ENCODE measurements around the gene ADAMTSL2.
A peak's percentile ranks its signal among the peaks of the same experiment; 100 is the strongest.

Gene ADAMTSL2

DNA sequence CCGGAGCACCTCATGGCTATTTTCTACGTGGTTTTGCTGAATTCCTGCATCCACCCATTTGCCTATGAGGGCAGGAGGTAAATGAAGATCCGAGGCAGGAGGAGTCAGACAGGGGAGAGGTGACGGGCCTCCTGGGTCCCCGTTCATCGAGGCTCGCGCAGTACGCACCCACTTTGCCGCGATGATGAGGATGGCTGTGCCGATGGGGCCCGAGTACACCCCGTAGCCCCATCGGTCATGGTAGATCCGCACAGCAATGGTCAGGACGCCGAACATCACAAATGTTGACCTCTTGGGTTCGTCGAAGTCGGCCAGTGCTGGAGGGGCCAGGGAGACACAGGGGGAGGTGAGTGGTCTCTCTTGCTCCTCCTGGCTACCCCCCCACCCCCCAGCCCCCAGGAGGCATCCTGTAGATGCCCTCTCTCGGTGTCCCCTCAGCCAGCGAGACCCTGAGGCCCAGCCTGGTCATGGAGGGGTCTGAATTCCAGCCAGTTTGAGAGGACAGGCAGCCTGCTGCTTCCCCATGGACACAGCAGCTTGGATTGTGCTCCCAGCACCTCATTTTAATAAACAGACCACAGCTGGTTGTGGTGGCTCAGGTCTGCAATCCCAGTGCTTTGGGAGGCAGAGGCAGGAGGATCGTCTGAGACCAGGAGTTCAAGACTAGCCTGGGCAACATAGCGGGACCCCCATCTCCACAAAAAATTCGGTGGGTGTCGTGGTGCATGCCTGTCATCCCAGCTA lies 15.6 kb upstream of the ADAMTSL2 start:
- DNase-seq = no peak

DNA sequence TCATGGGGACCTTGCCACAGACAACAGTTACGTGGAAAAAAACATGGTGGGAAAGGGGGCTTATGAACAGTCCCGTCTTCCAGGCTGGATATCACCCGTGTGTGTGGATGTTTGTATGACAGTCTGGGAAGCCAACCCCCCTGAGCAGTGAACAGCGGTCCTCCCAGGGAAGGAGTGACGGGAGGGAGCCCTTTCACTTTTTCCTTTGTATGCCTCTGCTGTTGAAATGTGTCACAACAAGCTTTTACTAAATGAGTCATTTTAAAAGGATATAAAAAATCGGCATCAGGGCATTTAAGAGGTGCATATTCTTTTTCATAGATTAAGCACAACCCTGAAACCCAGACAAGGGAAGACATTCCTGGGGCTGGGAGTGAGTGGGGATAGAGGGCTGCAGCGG lies 14.8 kb upstream of the ADAMTSL2 start:
- DNase-seq = no peak

DNA sequence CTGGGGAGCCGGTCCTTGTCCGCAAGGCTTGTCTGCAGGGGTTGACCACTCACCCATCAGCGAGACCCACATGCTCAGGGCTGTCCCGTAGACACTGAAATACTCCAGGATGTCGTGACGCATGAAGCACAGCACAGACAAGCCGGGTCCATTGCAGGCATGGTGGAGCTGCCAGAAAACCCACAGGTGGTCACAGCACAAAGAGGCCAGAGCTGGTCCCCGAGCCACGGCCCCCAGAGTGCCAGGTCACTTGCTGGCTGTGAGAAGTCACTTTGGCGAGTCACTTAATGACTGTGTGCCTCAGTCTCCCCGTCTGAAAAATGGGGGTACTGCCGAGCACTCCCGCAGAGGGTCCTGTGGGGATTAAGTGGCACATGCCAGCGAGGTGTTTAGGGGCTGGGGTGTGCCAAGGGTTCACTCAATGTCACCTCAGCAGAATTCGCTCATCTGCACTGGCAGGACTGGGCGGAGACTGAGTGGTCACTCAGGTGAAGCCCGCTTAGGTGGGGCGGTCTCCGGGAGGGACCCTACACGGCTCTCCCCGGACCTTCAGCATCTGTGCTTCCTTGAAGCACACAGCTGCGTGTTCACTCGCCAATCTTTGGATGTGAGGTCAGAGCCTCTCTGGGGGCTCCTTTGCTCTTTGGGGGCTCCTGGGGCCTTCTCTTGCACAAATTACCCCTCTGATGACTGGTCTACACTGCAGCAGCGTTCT lies 14.2 kb upstream of the ADAMTSL2 start:
- DNase-seq = no peak

DNA sequence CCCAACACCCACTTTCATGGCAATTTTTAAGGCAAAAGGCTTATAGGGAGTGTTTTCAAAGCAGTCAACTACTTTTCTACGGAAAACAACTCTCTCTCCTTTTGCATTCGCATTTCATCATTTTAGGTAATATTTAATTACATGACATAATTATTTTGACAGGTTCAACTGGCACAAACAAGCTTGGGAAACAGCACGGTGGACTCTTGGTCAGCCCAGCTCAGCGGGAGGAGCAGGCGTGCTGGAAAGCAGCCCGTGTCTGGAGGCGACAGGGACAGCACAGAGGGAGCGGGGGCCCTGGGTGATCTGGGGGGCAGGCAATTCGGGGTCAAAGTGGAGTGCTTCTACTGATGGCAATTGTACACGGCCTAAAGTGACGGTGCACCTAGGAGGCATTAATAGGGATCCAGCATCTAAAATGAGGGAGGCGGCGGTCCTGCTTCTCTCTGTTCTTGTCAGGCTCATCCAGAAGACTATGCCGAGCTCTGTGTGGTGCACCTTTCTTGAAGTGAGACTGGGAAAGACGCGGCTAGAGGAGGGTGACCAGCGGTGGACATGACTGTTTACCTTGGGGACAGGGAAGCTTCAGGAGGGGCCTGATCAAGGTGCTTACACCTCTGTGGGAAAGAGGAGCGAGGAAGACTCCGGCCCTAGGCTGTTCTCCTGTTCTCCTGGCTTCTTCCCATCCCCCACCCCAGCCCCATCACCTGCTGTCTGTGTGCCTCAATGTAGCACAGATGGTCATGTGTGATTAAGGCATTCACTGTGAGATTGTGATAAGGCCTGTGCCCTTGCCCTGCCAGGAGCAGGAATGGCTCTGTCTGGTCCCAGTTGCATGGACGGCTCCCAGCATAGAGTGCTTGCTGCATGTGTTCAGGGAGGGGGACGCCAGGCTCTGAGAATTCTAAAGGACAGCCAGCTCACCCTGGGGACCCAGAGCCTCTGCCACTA lies 13.1 kb upstream of the ADAMTSL2 start:
- no peak for DNase-seq

DNA sequence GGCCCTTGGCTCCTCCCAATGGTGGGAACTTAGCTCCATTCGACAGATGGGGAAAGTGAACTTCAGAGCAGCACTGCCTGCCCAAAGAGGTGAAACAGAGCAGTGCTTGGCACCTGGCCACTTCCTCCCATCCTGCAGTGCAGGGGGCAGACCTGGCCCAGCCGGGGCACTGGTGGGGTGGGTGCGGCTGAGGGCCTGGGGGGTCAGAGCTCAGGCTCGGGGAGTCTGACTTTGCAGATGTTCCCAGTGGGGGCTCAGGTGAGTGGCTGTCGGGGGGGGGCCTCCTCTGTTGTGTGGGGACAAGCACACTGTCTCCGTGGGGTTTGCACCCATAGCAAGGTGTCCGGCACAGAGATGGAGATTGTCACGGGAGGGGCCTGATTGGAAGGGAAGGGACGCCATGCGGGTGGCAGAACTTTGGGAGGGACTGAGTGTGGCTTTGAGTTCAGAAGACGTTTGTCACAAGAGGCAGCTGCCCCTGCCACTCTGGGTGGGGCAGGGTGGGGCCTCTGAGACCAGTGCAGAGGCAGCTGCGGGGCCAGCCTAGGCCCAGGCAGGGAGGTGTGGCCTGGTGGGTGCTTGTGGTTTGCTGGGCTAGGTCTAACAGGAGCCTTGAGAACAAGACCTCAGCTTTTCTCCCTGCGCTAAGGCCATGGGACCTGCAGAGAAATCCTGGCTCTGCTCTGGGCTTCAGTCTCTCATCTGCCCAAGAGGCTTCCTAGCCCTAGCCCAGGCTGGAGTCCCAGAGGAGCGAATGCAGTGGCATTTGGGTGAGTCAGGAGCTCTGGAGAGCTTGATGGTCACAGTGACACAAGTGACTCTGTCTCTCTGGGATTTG lies 12.2 kb upstream of the ADAMTSL2 start:
- no peak for DNase-seq

DNA sequence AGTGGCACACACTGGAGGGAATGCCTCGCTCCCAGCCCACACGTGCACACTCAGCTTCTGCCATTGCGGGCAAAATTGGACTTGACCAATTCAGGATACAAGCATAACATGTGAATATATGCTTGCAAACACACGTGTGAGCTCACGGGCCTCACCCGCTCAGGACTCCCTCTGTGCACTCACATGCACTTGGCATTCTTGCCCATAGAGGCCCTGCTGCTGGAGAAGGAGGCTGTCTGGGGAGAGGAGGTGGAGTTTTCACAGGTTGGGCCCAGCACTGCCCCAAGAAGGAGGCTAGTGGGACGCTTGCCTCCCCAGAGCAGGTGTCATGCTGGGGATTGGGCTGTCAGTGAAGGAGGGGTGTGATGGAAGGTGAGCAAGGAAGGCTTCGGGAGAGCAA lies 11.4 kb upstream of the ADAMTSL2 start:
- DNase-seq = no peak

DNA sequence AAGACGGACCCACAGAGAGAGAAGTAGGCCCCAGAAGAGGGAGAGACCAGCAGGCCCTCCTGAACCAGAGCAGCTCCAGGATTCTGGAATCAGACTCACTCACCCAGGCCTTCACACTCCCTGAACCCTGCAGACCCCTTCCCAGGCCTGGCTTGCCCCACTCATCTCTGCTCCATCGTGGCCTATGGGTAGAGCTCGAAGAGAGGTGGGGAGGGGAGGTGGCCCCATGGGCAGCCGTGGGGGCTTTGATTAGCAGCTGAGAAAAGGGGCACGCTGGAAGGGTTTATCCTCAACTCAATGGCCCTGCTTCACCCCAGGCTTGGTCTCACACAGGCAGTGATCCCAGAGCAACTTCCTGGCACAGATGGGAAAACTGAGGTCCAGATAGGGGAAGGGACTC lies 10.4 kb upstream of the ADAMTSL2 start:
- DNase-seq = no peak

DNA sequence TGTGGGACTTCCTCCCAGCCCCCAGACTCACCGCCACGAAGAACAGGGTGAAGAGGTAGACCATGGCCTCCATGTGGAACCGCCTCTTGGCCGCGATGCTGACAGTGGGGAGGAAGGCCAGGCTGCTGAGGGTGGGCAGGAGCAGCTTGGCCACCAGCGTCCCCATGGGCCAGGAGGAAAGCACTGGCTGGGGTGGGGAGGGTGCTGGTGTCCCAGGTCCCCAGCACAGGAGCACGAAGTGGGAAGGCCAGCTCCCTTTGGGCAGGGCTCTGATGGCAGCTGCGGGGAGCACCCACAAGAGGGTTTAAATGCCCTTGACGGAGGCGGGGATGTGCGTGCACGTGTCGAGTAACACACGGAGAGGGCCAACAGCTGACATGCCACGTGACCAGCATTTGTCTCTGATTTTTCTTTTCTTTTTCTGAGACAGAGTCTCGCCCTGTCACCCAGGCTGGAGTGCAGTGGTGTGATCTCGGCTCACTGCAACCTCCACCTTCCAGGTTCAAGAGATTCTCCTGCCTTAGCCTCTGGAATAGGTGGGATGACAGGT lies 9.8 kb upstream of the ADAMTSL2 start, which contains the start of gene MYMK:
TSS of gene MYMK (minus strand) at position 281 of the 550 bp plus-strand sequence. CDS start at position 166, 115 bp downstream.
- no peak for DNase-seq

DNA sequence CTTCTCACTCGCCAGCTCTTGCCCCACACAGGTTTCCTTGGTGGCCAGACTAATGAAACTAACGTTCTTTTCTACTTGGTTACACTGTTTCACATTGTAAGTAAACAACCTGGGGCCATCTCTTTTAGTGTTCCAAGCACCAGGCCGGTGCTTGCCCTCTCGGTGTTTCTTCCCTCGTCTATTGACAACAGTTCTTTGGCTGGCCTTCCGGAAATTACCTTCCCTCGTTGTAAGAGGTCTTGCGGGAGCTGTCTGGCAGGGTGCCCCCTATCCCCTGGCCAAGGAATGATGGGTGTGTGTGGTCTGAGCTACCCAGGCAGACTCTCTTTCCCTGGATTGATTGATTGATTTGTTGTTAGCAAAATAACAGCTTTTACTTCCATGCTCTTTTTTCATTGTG lies 8.8 kb upstream of the ADAMTSL2 start:
- DNase-seq = no peak

DNA sequence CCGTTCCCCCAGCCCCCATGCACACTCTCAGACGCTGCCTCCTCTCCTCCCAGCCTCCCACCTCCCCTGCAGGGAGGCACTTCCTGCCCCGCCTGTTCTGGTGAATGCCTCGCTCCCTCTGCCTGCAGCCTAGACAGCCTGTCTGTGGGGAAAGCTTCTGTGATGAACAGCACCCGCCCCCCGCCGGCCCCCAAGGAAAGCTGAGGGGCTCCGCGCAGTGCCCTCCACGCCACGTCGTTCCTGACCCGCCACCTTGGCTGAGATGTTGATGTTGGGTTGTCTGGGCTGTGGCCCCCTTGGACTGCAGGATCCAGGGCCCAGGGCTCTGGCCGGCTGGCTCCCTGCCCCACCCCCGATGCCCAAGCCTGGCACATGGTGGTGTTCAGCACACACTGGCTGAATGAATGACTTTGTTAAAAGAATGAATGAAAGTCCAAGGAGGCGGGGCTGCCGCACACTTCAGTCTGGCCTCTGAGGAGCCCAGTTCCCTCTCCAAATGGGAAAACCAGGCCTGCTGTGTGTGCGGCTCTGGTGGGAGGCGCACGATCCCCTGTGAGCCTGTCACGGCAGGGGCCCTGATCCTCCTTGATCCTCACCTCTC lies 7.7 kb upstream of the ADAMTSL2 start:
- DNase-seq = no peak

DNA sequence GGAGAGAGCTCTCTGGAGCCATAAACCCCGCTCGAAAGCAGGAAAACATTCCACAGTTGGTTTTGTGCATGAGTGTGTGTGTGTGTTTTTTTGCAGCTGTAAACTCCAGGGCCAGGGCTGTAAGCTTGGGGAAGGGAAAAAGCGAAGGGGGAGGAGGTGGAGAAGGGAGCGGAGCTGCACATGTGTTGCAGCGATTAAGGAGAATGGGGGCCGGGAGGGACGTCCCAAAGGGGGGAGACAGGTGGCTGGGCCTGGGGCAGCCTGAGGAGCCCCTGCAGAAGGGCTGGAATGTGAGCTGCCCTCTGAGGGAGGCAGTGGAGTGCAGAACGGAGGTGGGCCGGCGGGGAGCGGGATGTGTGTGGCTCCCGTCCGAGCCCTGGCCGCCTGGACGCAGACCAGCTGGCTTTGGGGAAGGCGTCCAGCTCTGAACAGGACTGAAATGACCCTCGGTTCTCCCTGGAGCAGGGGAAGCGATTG lies 7.0 kb upstream of the ADAMTSL2 start:
- no peak for DNase-seq

DNA sequence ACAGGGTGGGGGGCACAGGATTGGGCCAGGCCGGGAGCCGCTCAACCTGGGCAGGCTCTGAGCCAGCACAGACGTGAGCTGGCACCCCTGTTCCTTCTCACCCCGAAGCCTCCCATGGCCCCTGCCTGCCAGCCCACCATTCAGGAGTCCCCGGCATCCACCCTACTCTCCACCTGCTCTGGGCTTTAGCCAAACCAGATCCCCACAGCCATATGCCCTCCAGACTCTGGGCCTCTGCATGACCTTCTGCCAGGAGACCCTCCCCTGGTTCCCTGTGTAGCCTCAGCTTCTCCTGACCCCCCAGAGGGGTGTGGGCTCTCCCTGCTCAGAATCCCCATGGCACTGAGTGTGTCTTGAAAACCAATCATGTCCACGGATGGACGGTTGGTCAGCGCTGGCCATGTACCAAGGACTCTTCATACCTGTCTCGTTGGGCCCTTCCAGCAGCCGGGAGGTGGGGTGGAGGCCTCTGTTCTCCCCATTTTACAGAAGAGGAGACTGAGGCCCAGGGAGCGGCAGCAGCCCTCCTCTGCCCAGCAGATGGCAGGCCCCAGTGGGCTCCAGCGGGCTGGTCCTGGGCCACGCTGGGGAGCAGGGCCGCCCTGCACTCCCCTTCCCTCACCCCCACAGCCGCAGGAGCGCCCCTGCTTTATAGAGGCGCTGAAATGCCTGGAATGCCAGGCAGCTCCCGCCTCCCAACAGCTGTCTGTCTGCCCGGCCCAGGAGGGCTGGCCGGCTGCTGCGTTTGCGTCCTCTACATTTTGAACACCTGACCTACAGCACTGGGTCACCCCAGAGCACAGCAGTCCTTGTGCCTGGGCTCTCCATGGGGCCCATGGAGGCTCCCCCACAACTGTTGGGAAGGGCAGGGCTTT lies 6.3 kb upstream of the ADAMTSL2 start:
- no peak for DNase-seq

DNA sequence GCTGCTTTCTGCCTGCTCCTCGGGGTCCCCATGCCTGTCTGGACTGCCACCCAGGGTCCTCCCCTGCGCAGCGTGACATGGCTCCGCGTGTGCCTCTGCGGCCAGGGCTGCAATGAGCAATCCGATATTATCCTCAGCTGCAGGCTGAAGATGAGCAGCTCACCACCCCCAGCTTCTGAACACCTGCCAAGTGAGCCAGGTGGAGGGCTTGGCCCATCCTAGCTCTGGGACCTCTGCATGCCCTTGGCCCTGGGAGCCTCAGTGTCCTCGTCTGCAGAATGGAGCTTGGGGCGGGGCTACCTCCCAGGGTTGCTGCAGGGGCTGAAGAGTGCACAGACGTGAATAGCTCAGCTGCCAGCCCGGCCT lies 5.6 kb upstream of the ADAMTSL2 start:
- DNase-seq = no peak

DNA sequence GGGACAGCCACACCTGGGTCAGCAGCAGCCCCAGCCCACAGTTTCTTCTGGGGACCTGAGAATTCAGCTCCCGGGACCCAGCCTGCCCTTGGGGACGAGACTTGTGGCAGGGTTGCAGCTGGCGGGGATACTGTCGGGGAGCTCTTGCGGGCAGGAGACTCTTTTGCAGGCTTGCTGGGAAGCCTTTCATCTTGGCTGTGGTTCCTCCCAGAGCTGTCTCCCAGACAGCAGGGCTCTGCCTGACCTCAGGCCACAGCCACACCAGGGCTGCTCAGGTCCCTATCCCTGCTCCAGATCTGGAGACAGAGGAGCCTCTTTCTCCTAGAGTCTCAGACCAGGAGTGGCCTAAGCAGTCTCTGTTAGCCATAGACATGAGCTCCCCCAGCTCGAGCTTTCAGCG lies 5.0 kb upstream of the ADAMTSL2 start:
- DNase-seq = no peak

DNA sequence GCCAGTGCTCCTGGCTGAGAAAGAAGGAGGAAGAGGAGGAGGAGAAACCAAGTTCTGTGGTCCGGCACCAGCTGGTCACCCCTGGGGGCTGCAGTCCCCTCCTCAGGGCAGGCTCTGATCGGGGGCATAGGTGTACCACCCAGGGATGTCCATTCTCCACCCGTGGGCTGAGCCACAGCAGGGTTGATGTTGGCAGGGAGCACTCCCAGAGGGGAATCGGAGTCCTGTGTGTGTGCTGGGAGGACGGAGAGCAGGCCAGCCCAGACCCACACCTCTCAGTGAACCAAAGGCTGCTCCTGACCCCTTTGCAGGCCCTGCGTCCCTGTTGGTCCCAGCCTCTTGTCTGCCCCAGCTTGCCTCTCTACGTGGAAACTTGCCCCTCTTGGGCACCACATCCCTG lies 4.6 kb upstream of the ADAMTSL2 start:
- DNase-seq = no peak

DNA sequence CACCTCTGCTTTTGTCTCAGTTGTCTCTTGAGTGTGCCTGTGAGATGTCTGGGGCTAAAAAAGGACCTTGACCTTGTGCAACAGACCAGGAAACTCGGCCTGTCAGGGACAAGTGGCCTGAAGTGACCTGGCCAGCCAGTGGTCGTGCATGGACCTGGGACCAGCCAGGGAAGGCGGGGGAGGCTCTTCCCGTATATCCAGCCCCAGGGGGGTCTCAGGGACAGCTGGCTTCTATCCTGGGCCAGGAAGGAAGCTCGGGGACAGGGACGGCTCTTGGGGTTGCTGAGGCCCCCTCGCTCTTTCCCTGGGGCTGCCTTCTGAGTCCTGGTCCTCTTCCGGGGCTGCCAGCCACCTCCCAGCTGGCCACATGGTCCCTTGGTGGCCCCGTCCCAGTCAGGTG lies 3.2 kb upstream of the ADAMTSL2 start:
- no peak for DNase-seq

DNA sequence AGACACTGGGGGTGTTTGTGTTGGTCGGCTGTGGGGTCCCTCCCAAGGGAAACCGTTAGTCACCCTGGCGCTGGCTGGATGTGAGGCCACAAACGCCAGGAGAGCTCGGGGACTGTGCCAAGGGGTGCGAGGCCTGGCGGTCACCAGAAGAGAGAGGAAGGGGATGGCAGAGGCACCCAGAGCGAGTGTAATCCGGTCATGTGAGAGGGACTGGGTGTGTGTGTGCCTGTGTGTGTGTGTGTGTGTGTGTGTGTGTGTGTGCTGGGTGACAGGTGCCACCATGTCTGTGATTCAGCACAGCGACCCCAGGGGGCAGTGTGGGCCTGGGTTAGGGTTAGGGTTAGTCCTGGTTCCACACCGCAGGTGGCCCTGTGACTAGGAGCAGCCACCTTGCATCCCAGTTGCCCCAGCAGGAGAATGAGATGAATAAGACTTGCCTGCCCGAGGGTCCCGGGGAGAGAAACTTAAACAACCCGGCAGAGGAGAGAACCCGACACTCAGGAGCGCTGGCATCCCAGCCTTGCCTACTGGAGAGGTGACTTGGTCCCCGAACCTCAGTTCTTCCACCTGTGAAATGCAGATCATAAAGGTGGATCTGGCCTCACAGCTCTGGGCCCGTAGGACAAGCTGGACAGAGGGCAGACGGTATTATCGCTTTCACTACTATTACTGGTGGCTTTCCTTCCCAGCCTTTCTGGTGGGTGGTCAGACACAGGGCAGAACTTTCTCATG lies 1.4 kb upstream of the ADAMTSL2 start:
- peak; percentile 10 for DNase-seq

DNA sequence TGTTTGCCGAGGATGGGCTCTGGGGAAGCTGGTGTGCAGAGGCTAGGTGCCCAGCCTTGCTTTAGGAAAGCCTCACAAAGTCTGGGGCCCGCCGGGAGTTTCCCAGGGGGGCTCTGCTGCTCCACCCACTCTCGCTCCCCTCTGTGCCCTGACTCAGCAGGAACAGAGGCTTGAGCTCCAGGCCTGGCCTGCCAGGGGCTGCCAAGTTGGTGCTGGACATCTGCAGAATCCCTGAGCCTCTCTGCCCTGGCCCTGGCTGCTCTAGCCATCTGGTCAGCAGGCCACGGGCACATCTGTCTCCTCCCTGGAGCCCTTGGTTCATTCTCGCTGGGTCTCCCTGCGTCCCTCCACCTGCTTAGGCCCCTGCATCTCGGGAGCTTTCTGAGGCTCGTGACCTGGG lies 647 bp upstream of the ADAMTSL2 start:
- no peak for DNase-seq

DNA sequence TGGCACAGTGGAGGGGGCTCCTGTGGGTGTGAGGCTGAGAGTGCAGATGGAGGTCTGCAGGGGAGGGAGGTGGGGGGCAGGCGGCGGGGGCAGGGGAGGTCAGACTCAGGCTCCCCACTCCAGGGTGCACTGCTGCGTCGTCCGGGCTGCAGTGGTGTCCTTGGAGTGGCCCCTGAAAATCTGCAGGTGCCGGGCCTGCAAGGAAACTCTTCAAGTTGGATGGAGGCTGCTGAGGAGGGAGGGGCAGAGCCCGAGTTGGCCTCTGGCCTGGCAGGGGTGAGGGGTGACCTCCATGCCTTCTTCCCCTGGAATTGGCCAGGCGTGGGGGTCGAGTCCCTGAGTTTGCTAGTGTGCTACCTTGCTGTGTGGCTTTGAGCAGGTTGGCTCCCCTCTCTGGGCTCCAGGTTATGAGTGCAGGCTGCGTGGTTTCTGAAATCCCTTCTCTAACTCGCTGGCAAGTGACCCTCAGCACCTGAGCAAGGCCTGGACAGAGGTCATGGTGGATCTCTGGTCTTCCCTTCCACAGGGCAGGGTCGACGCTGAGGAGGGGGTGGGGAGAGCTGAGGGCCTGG lies 888 bp downstream of the ADAMTSL2 start:
- DNase-seq = no peak

DNA sequence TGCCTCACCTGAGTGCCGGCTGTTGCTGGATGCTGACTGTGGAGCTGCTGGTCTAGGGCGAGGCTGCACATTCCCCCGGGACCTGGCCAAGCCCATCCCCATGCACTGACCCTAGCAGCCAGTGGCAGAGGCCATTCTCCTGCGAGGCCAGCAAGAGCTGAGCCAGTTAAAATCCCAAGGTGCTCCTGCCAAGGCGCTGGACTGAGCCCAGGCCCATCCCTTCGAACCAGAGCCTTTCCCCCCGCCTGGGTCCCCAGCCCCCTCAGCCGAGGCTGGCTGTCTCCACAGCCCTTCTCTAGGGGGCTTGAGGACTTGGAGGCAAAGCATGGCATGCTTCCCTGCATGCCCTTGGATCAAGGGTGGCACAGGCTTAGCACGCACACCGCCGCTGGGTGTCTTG lies 1.6 kb downstream of the ADAMTSL2 start:
- no peak for DNase-seq
